GM19395 (cell line): ENCODE results near the gene BID.

ENCODE experiments used
- ATAC-seq: cut with Tn5 transposase; IDR thresholded peaks from one replicate; pipeline ENCODE4 v1.9.1; 2021; ENCODE audit warnings: mild to moderate bottlenecking, moderate library complexity; ENCODE audit not compliant: unreplicated experiment

BID gene

GRCh38 chr22:17774206-17774925, at the start of gene BID:
BID (minus strand) TSS chr22:17774469; CDS start chr22:17750116, 24,353 bp downstream.
- peak; percentile 26 for ATAC-seq

- no peak for ATAC-seq
These were observed 49.7 kb upstream of the BID start for GRCh38 chr22:17823964-17824363.

GRCh38 chr22:17823226-17823625, 49.0 kb upstream of the BID start:
- ATAC-seq, result no peak

- ATAC-seq, result no peak
These were observed 47.8 kb upstream of the BID start for GRCh38 chr22:17822087-17822486.

- no peak for ATAC-seq
These were observed 46.7 kb upstream of the BID start for GRCh38 chr22:17820879-17821439.

GRCh38 chr22:17818649-17819048, 44.4 kb upstream of the BID start:
- no peak for ATAC-seq

GRCh38 chr22:17818180-17818579, 43.9 kb upstream of the BID start:
- no peak for ATAC-seq

- ATAC-seq, result no peak
These were observed 43.3 kb upstream of the BID start for GRCh38 chr22:17817511-17818065.

- ATAC-seq, result no peak
These were observed 42.8 kb upstream of the BID start for GRCh38 chr22:17817079-17817478.

- no peak for ATAC-seq
These were observed 42.4 kb upstream of the BID start for GRCh38 chr22:17816649-17817048.

GRCh38 chr22:17815703-17816254, 41.5 kb upstream of the BID start:
- no peak for ATAC-seq

- no peak for ATAC-seq
These were observed 40.6 kb upstream of the BID start for GRCh38 chr22:17814830-17815229.

GRCh38 chr22:17814084-17814483, 39.8 kb upstream of the BID start:
- no peak for ATAC-seq

- no peak for ATAC-seq
These were observed 36.9 kb upstream of the BID start for GRCh38 chr22:17811119-17811518.

- ATAC-seq, result no peak
These were observed 36.4 kb upstream of the BID start for GRCh38 chr22:17810570-17811116.

- no peak for ATAC-seq
These were observed 34.6 kb upstream of the BID start for GRCh38 chr22:17808693-17809403.

- ATAC-seq, result no peak
These were observed 33.5 kb upstream of the BID start for GRCh38 chr22:17807578-17808410.

- no peak for ATAC-seq
These were observed 32.8 kb upstream of the BID start for GRCh38 chr22:17807086-17807485.

GRCh38 chr22:17806437-17806836, 32.2 kb upstream of the BID start:
- ATAC-seq, result no peak

- no peak for ATAC-seq
These were observed 30.2 kb upstream of the BID start for GRCh38 chr22:17804331-17805080.
